HepG2 (cell line): Measurements from ENCODE around the gene LINC00632.
"Not testable (repeated sequence)": the region's sequence is repeated elsewhere in the genome, so short reads cannot be mapped to it uniquely, and the experiment has no call there.

ENCODE experiments used
- HDAC2 ChIP-seq: sonication (generic); formaldehyde crosslinking; IDR thresholded peaks from 2 replicates; pipeline ENCODE4 v1.4.0; 2020; ENCODE audit warnings: missing genetic modification reagents
- KAT2B ChIP-seq: fragments of 150-350 bp; IDR thresholded peaks from 2 replicates; pipeline ENCODE4 v1.6.1; 2014; ENCODE audit warnings: low read depth, low read length, borderline replicate concordance
- NFATC3 ChIP-seq: sonication (generic); formaldehyde crosslinking; IDR thresholded peaks from 2 replicates; pipeline ENCODE4 v1.5.1; 2020; ENCODE audit warnings: mild to moderate bottlenecking, missing genetic modification reagents
- TBX3 ChIP-seq: fragments of 450-650 bp; IDR thresholded peaks from 2 replicates; pipeline ENCODE4 v1.6.1; 2017; ENCODE audit warnings: antibody characterized with exemption, mild to moderate bottlenecking, inconsistent platforms, borderline replicate concordance
- ZNF644 ChIP-seq: IDR thresholded peaks from 2 replicates; pipeline ENCODE4 v1.6.1; 2016; ENCODE audit warnings: low read depth
- TF ChIP-seq, protein P1 (sequence below): sonication (generic); formaldehyde crosslinking; IDR thresholded peaks from 2 replicates; pipeline ENCODE4 v1.5.0; 2020; ENCODE audit warnings: missing genetic modification reagents, mild to moderate bottlenecking, borderline replicate concordance

DNA sequence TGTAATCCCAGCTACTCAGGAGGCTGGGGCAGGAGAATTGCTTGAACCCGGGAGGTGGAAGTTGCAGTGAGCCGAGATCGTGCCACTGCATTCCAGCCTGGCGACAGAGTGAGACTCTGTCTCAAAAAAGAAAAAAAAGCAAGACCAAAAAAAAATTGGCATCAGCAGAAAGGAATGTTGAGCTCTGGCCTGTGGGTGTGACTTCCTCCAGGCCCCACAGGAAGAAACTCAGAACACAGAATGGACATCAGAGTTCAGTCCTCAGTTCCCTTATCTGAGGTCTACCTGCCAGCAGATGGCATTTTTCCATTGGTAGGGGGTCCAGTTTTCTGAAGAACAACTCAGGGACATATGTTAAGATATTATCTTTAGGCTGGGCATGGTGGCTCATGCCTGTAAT, 18.0 kb upstream of the LINC00632 start:
- TF ChIP-seq NFATC3 (CRISPR knock-in tag); TBX3; HDAC2 (CRISPR knock-in tag); ZNF644; KAT2B: not testable (repeated sequence)
- TF ChIP-seq, protein P1, sequence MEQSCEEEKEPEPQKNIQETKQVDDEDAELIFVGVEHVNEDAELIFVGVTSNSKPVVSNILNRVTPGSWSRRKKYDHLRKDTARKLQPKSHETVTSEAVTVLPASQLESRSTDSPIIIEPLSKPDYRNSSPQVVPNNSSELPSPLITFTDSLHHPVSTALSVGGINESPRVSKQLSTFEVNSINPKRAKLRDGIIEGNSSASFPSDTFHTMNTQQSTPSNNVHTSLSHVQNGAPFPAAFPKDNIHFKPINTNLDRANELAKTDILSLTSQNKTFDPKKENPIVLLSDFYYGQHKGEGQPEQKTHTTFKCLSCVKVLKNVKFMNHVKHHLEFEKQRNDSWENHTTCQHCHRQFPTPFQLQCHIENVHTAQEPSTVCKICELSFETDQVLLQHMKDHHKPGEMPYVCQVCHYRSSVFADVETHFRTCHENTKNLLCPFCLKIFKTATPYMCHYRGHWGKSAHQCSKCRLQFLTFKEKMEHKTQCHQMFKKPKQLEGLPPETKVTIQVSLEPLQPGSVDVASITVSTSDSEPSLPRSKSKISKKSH (CRISPR knock-in tag): not testable (repeated sequence)
